K562 (cell line): Measurements from ENCODE around the gene PTTG1IP. TPM values are rescaled to one million over a fixed set of nuclear protein-coding genes. Genes with fewer than 3 reads are reported as not detected.

Experiments
- CBFB ChIP-seq: sonication (generic); formaldehyde crosslinking; IDR thresholded peaks from 2 replicates; pipeline ENCODE4 v1.4.0; 2020; ENCODE audit warnings: mild to moderate bottlenecking, missing genetic modification reagents
- FOXA1 ChIP-seq: fragments of 450-650 bp; IDR thresholded peaks from 2 replicates; pipeline ENCODE4 v1.6.1; 2016; ENCODE audit warnings: mild to moderate bottlenecking, borderline replicate concordance
- HNRNPK ChIP-seq: fragments of 200-400 bp; formaldehyde crosslinking; IDR thresholded peaks from one replicate; pipeline ENCODE4 v1.6.1; 2018; ENCODE audit warnings: mild to moderate bottlenecking, low read depth, low read length; ENCODE audit not compliant: poor library complexity, severe bottlenecking
- HSF4 ChIP-seq: fragments of 250-450 bp; sonication (Bioruptor Pico); IDR thresholded peaks from 2 replicates; pipeline ENCODE4 v2.1.2; 2022; ENCODE audit warnings: mild to moderate bottlenecking, moderate library complexity, borderline replicate concordance
- JUNB ChIP-seq: fragments of 450-650 bp; formaldehyde crosslinking; conservative IDR thresholded peaks from 2 replicates; pipeline ENCODE4 v1.4.0; 2020; ENCODE audit warnings: mild to moderate bottlenecking
- KLF10 ChIP-seq: fragments of 250-450 bp; sonication (Bioruptor Pico); IDR thresholded peaks from 2 replicates; pipeline ENCODE4 v1.6.1; 2021; ENCODE audit warnings: matching md5 sums
- MAFG ChIP-seq: fragments of 450-650 bp; conservative IDR thresholded peaks from 2 replicates; pipeline ENCODE4 v1.6.1; 2016; ENCODE audit warnings: missing genetic modification characterization, missing compliant biosample characterization
- MCM3 ChIP-seq: fragments of 450-650 bp; IDR thresholded peaks from 2 replicates; pipeline ENCODE4 v1.6.1; 2016
- RBM39 ChIP-seq: fragments of 200-400 bp; formaldehyde crosslinking; optimal IDR thresholded peaks from 2 replicates; pipeline ENCODE3; 2018; ENCODE audit warnings: low read depth, low read length
- RFX1 ChIP-seq: fragments of 450-650 bp; IDR thresholded peaks from 2 replicates; pipeline ENCODE4 v1.6.1; 2016; ENCODE audit warnings: mild to moderate bottlenecking, moderate library complexity
- SIN3B ChIP-seq: fragments of 450-650 bp; IDR thresholded peaks from 2 replicates; pipeline ENCODE4 v1.6.1; 2017; ENCODE audit warnings: low read depth, mild to moderate bottlenecking, moderate library complexity
- SREBF1 ChIP-seq: fragments of 150-350 bp; IDR thresholded peaks from 2 replicates; pipeline ENCODE4 v1.6.1; 2014; ENCODE audit warnings: antibody characterized with exemption, low read depth, low read length, borderline replicate concordance
- SUPT5H ChIP-seq: fragments of 450-650 bp; IDR thresholded peaks from 2 replicates; pipeline ENCODE4 v1.6.1; 2016
- TOE1 ChIP-seq, 2 experiments: fragments of 450-650 bp in 1 of 2; sonication (generic) in 1 of 2; formaldehyde crosslinking in 1 of 2; IDR thresholded peaks; 2 replicates each; pipeline versions ENCODE4 v1.7.1 to v1.8.0; 2016 to 2022; ENCODE audit warnings: borderline replicate concordance in 2 of 2, mild to moderate bottlenecking in 2 of 2, antibody characterized with exemption in 1 of 2, inconsistent platforms in 1 of 2, low read depth in 1 of 2, missing genetic modification reagents in 1 of 2, moderate library complexity in 1 of 2
- XRCC3 ChIP-seq: fragments of 450-650 bp; IDR thresholded peaks from 2 replicates; pipeline ENCODE4 v1.6.1; 2017; ENCODE audit warnings: mild to moderate bottlenecking, moderate library complexity
- XRCC5 ChIP-seq: fragments of 200-400 bp; formaldehyde crosslinking; IDR thresholded peaks from 2 replicates; pipeline ENCODE4 v1.6.1; 2017; ENCODE audit warnings: low read depth, mild to moderate bottlenecking, low read length
- ZKSCAN1 ChIP-seq: fragments of 150-350 bp; IDR thresholded peaks from 2 replicates; pipeline ENCODE4 v1.6.1; 2016; ENCODE audit warnings: low read depth, low read length
- ZNF121 ChIP-seq: sonication (generic); formaldehyde crosslinking; conservative IDR thresholded peaks from 2 replicates; pipeline ENCODE4 v1.8.0; 2022; ENCODE audit warnings: missing genetic modification reagents
- ZNF133 ChIP-seq: fragments of 250-450 bp; sonication (Bioruptor Pico); IDR thresholded peaks from 2 replicates; pipeline ENCODE4 v1.4.0; 2020; ENCODE audit warnings: mild to moderate bottlenecking
- ZNF143 ChIP-seq: sonication (generic); formaldehyde crosslinking; IDR thresholded peaks from 2 replicates; pipeline ENCODE4 v1.9.0; 2022; ENCODE audit warnings: mild to moderate bottlenecking, missing genetic modification reagents
- ZNF354B ChIP-seq: fragments of 250-450 bp; sonication (Bioruptor Pico); IDR thresholded peaks from 2 replicates; pipeline ENCODE4 v1.4.0; 2020
- ZNF589 ChIP-seq: fragments of 200-800 bp; sonication (Bioruptor generic); IDR thresholded peaks from 2 replicates; pipeline ENCODE4 v1.6.1; 2016; ENCODE audit warnings: low read depth, missing genetic modification characterization, missing compliant biosample characterization
- ZNF644 ChIP-seq: fragments of 200-800 bp; sonication (Bioruptor generic); IDR thresholded peaks from 2 replicates; pipeline ENCODE4 v1.6.1; 2016; ENCODE audit warnings: low read depth, missing genetic modification characterization, missing compliant biosample characterization
- polyA plus RNA-seq, 8 experiments: library from polyadenylated mRNA; depleted of rRNA in 4 of 8; stranded (reverse) in 5 of 8; unstranded in 3 of 8; fragments of >200 nt; fragmentation: Nextera tagmentation in 2 of 8; fragmentation: Illumina TruSeq in 1 of 8; extraction: Ambion mirVana in 2 of 8; extraction: Trizol in 1 of 8; gene quantifications; 2 replicates each; pipeline versions ENCODE4 v1.2.1 to v1.2.3, GENCODE V29; 2011 to 2014; ENCODE audit warnings: inconsistent platforms in 1 of 8, missing spikeins in 1 of 8
- total RNA-seq, 7 experiments: library from RNA; depleted of rRNA in 6 of 7; stranded (reverse); fragments of >200 nt in 6 of 7; fragmentation: Illumina TruSeq in 2 of 7; extraction: Trizol in 2 of 7; gene quantifications; 2 replicates each; pipeline versions ENCODE4 v1.2.1 to v1.2.3, GENCODE V29; 2011 to 2021; ENCODE audit warnings: low replicate concordance in 1 of 7
- TF ChIP-seq, protein P1 (sequence below): fragments of 450-650 bp; IDR thresholded peaks from 2 replicates; pipeline ENCODE4 v1.6.1; 2016
- TF ChIP-seq, protein P2 (sequence below), 2 experiments: fragments of 450-650 bp in 1 of 2; sonication (generic) in 1 of 2; formaldehyde crosslinking in 1 of 2; IDR thresholded peaks in 1 of 2; conservative IDR thresholded peaks in 1 of 2; 2 replicates each; pipeline versions ENCODE4 v1.6.1 to v1.8.1; 2016 to 2023; ENCODE audit warnings: mild to moderate bottlenecking in 2 of 2, moderate library complexity in 2 of 2, inconsistent platforms in 1 of 2, missing genetic modification reagents in 1 of 2
- TF ChIP-seq, protein P3 (sequence below): fragments of 250-450 bp; sonication (Bioruptor Pico); IDR thresholded peaks from 2 replicates; pipeline ENCODE4 v1.8.0; 2022; ENCODE audit warnings: inconsistent platforms

Gene PTTG1IP
- total and polyA plus RNA-seq, 9 of the 15 experiments (the other 6 are each of a cell fraction or from before 2014, with no cell fraction given) = 5.0 to 99.3 (median 82.4) TPM

DNA sequence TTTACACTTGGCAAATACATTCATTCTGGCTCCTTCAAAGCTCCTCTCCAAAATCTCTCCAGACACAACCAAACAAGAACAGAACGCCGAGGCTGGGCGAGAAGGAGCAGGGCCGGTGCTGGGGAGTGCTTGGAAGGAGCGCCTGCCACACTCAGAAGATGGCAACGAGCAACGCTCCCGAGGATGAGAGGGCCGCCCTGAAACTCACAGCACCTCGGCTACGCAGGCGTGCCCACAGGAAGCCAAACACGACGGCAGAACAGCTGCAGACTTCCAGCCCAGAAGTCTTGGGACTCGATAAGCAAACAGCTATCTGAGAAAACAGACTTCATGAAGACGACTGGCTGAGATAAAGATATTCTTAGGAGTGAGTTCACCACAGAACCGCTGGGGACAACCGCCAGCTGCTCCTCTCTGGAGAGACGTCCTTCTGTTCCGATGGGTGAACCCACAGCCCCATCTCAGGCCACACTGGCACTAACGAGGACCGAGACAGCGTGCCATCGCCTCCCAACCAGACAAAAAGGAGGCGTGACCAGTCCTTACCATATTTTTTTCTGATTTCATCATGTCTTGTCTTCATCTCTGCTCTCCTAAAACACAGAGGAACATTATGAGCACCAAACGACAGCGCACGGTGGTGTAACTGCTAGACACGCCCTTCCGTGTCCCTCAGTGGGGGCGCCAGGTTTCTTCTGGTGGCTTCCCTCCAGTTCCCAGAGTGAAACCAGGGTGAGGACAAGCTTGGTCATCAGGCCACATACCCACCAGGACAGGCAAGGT, 18.6 kb downstream of the PTTG1IP start (continued):
- TF ChIP-seq CBFB (CRISPR knock-in tag) = peak; percentile 94; the same call in 1 of the 2 replicates
- TF ChIP-seq ZNF589 (CRISPR knock-in tag) = peak; percentile 99
- TF ChIP-seq ZNF354B (CRISPR knock-in tag) = no peak
- no peak for TF ChIP-seq ZNF121
- TF ChIP-seq JUNB (CRISPR knock-in tag) = no peak
- TF ChIP-seq SUPT5H = no peak
- no peak for TF ChIP-seq SIN3B
- TF ChIP-seq, protein P1, sequence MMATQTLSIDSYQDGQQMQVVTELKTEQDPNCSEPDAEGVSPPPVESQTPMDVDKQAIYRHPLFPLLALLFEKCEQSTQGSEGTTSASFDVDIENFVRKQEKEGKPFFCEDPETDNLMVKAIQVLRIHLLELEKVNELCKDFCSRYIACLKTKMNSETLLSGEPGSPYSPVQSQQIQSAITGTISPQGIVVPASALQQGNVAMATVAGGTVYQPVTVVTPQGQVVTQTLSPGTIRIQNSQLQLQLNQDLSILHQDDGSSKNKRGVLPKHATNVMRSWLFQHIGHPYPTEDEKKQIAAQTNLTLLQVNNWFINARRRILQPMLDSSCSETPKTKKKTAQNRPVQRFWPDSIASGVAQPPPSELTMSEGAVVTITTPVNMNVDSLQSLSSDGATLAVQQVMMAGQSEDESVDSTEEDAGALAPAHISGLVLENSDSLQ = no peak
- no peak for TF ChIP-seq HNRNPK
- TF ChIP-seq SREBF1 = peak; percentile 85
- no peak for TF ChIP-seq RFX1
- TF ChIP-seq HSF4 (CRISPR knock-in tag) = peak; percentile 60
- TF ChIP-seq MAFG (tag) = no peak; the same call in 1 of the 2 replicates
- TF ChIP-seq TOE1 (IDR thresholded peaks at IDR 0.05; ENCODE audit: borderline replicate concordance) = peak; percentile 79
- TF ChIP-seq TOE1 (CRISPR knock-in tag; IDR thresholded peaks at IDR 0.05; ENCODE audit: borderline replicate concordance, low read depth) = peak; percentile 64; the same call in 1 of the 2 replicates
- no peak for TF ChIP-seq MCM3
- no peak for TF ChIP-seq XRCC3
- TF ChIP-seq KLF10 (CRISPR knock-in tag) = no peak
- TF ChIP-seq, protein P2, sequence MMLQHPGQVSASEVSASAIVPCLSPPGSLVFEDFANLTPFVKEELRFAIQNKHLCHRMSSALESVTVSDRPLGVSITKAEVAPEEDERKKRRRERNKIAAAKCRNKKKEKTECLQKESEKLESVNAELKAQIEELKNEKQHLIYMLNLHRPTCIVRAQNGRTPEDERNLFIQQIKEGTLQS (IDR thresholded peaks at IDR 0.05) = peak; percentile 73
- TF ChIP-seq, protein P2 (CRISPR knock-in tag; conservative IDR thresholded peaks at IDR 0.05) = peak; percentile 71; the same call in 1 of the 2 replicates
- no peak for TF ChIP-seq FOXA1
- no peak for TF ChIP-seq ZNF143 (CRISPR knock-in tag)
- no peak for TF ChIP-seq RBM39
- no peak for TF ChIP-seq ZNF133
- peak; percentile 98 for TF ChIP-seq ZNF644
- TF ChIP-seq, protein P3, sequence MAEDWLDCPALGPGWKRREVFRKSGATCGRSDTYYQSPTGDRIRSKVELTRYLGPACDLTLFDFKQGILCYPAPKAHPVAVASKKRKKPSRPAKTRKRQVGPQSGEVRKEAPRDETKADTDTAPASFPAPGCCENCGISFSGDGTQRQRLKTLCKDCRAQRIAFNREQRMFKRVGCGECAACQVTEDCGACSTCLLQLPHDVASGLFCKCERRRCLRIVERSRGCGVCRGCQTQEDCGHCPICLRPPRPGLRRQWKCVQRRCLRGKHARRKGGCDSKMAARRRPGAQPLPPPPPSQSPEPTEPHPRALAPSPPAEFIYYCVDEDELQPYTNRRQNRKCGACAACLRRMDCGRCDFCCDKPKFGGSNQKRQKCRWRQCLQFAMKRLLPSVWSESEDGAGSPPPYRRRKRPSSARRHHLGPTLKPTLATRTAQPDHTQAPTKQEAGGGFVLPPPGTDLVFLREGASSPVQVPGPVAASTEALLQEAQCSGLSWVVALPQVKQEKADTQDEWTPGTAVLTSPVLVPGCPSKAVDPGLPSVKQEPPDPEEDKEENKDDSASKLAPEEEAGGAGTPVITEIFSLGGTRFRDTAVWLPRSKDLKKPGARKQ (CRISPR knock-in tag) = 0 out of 2 replicates have a peak, but pooled peaks have one; percentile 16
- TF ChIP-seq XRCC5 = peak; percentile 90; the same call in 1 of the 2 replicates
- TF ChIP-seq ZKSCAN1 = peak; percentile 79; the same call in 1 of the 2 replicates
